HG03565 (cell line): ENCODE data around the gene YIPF2.

ENCODE experiments used
- ATAC-seq: cut with Tn5 transposase; IDR thresholded peaks from one replicate; pipeline ENCODE4 v1.9.1; 2021; ENCODE audit warnings: mild to moderate bottlenecking, moderate library complexity; ENCODE audit not compliant: unreplicated experiment

Gene YIPF2

GRCh38 chr19:10911579-10912363 is 16.7 kb downstream of the YIPF2 start:
- ATAC-seq = no peak

GRCh38 chr19:10908380-10908960 is 20.0 kb downstream of the YIPF2 start:
- no peak for ATAC-seq

GRCh38 chr19:10907925-10908324 is 20.5 kb downstream of the YIPF2 start:
- ATAC-seq = no peak

GRCh38 chr19:10899151-10899653 is 29.2 kb downstream of the YIPF2 start:
- ATAC-seq = no peak

GRCh38 chr19:10898633-10899032 is 29.8 kb downstream of the YIPF2 start:
- ATAC-seq = no peak

GRCh38 chr19:10896851-10897526 is 31.4 kb downstream of the YIPF2 start:
- ATAC-seq = no peak

GRCh38 chr19:10895920-10896319 is 32.5 kb downstream of the YIPF2 start:
- no peak for ATAC-seq

- no peak for ATAC-seq
Measured at GRCh38 chr19:10895363-10895762, 33.1 kb downstream of the YIPF2 start.

- no peak for ATAC-seq
Measured at GRCh38 chr19:10894911-10895213, 33.6 kb downstream of the YIPF2 start.

GRCh38 chr19:10892256-10892655 is 36.2 kb downstream of the YIPF2 start:
- ATAC-seq = no peak

- no peak for ATAC-seq
Measured at GRCh38 chr19:10891405-10892086, 36.9 kb downstream of the YIPF2 start.

- no peak for ATAC-seq
Measured at GRCh38 chr19:10889880-10890279, 38.6 kb downstream of the YIPF2 start.

GRCh38 chr19:10888421-10888866 is 40.0 kb downstream of the YIPF2 start:
- no peak for ATAC-seq

- ATAC-seq = no peak
Measured at GRCh38 chr19:10887616-10888367, 40.6 kb downstream of the YIPF2 start.

GRCh38 chr19:10885201-10886169 is 43.0 kb downstream of the YIPF2 start:
- ATAC-seq = no peak

GRCh38 chr19:10884274-10884673 is 44.2 kb downstream of the YIPF2 start:
- no peak for ATAC-seq

- no peak for ATAC-seq
Measured at GRCh38 chr19:10882108-10882457, 46.4 kb downstream of the YIPF2 start.

GRCh38 chr19:10881403-10882107 is 46.9 kb downstream of the YIPF2 start:
- no peak for ATAC-seq

- no peak for ATAC-seq
Measured at GRCh38 chr19:10878253-10878652, 50.2 kb downstream of the YIPF2 start.
